WTC11 (cell line): Measurements from ENCODE around the gene NAT16.

ENCODE experiments used
- ATF2 ChIP-seq: sonication (generic); formaldehyde crosslinking; IDR thresholded peaks from 2 replicates; pipeline ENCODE4 v1.8.1; 2022; ENCODE audit warnings: low read depth, missing genetic modification reagents, borderline replicate concordance
- CTCF ChIP-seq: fragments of 200-600 bp; IDR thresholded peaks from 2 replicates; pipeline ENCODE4 v1.8.0; 2022; ENCODE audit warnings: antibody characterized with exemption
- E2F1 ChIP-seq: sonication (generic); formaldehyde crosslinking; IDR thresholded peaks from 2 replicates; pipeline ENCODE4 v1.8.0; 2022; ENCODE audit warnings: mild to moderate bottlenecking, missing genetic modification reagents
- NFYB ChIP-seq: sonication (generic); formaldehyde crosslinking; conservative IDR thresholded peaks from 2 replicates; pipeline ENCODE4 v1.8.0; 2022; ENCODE audit warnings: low read depth, missing genetic modification reagents
- PREB ChIP-seq: sonication (generic); formaldehyde crosslinking; IDR thresholded peaks from 2 replicates; pipeline ENCODE4 v1.8.1; 2022; ENCODE audit warnings: mild to moderate bottlenecking, missing genetic modification reagents, moderate library complexity, borderline replicate concordance
- STAT6 ChIP-seq: sonication (generic); formaldehyde crosslinking; conservative IDR thresholded peaks from 2 replicates; pipeline ENCODE4 v1.8.1; 2023; ENCODE audit warnings: mild to moderate bottlenecking, low read depth, missing genetic modification reagents, moderate library complexity
- TP53 ChIP-seq: sonication (generic); formaldehyde crosslinking; IDR thresholded peaks from 2 replicates; pipeline ENCODE4 v1.8.1; 2023; ENCODE audit warnings: mild to moderate bottlenecking, missing genetic modification reagents
- USF2 ChIP-seq: sonication (generic); formaldehyde crosslinking; IDR thresholded peaks from 2 replicates; pipeline ENCODE4 v1.8.1; 2023; ENCODE audit warnings: mild to moderate bottlenecking, missing genetic modification reagents, moderate library complexity
- ZMAT4 ChIP-seq: fragments of 250-450 bp; sonication (Bioruptor Pico); IDR thresholded peaks from 2 replicates; pipeline ENCODE4 v1.9.0; 2021; ENCODE audit warnings: mild to moderate bottlenecking

- TF ChIP-seq NFYB (CRISPR knock-in tag) (no peak), CTCF (no peak), ZMAT4 (CRISPR knock-in tag) (no peak), TP53 (CRISPR knock-in tag) (no peak), USF2 (CRISPR knock-in tag) (no peak), E2F1 (CRISPR knock-in tag) (no peak), ATF2 (CRISPR knock-in tag) (no peak), STAT6 (CRISPR knock-in tag) (no peak), PREB (no peak)
Measured at GRCh38 chr7:101156866-101157589, 23.1 kb downstream of the NAT16 start.
